GM20000 (cell line): Measurements from ENCODE around the gene DTHD1.

Experiments
- DNase-seq: peaks from one replicate; pipeline ENCODE4 v3.0.0; 2012; ENCODE audit warnings: low spot score
- TF ChIP-seq, protein P1 (sequence below): IDR thresholded peaks from 2 replicates; pipeline ENCODE4 v1.5.1; 2012; ENCODE audit warnings: mild to moderate bottlenecking, control low read depth; ENCODE audit errors: extremely low read depth, missing control alignments

Gene DTHD1

DNA sequence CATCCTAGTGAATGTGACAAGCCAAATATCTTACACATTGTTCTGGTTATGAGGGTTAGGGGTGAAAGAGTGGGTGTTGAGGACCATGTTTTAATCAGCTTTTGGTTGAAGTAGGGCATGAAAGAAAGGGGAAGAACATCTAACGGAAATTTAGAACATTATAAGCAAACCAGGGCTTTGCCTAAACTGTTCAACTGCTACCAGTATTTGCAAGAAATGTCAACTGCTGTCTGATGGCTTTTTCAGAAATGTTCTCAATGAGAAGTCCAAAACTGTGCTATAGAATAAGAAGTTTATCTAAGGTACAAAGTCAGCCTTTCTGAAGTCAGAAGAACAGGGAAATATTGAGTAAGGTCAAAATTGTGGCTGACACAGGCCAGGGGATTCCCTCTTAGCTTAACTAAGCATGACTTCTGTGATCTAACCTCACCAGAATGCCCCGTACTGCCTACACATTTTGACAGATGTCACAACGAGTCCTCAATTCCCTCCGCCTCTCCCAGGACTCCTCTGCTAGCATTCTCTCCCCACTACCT lies 67.1 kb downstream of the DTHD1 start:
- DNase-seq, result peak; percentile 68

DNA sequence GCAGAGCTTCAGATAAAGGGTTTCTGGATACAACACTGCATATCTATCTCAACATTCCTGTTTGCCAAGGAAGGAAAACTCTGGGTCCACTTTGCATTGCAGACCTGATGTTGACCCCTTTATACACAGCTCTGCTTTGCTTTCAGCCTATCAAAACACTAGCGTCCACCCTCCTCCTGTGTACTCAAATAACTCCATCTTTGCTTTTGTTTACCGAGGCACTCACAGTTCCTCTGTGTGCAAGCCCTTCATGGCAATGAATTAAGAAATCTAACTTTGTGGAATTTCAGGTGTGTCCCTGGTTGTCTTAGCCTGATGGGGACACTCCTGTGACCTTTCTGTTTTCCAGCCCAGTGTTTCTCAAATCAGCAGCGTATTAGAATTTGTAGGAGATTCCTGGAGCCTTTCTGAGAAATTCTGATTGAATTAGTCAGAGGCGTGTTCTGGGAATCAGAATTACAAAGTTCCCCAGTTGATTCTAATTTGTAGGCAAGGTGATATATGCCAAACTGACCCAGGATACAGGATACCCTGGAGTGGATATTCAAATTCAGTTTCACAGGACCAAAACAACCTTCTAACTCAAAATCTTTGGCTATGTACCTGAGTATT lies 68.6 kb downstream of the DTHD1 start:
- DNase-seq, result no peak
- TF ChIP-seq, protein P1, sequence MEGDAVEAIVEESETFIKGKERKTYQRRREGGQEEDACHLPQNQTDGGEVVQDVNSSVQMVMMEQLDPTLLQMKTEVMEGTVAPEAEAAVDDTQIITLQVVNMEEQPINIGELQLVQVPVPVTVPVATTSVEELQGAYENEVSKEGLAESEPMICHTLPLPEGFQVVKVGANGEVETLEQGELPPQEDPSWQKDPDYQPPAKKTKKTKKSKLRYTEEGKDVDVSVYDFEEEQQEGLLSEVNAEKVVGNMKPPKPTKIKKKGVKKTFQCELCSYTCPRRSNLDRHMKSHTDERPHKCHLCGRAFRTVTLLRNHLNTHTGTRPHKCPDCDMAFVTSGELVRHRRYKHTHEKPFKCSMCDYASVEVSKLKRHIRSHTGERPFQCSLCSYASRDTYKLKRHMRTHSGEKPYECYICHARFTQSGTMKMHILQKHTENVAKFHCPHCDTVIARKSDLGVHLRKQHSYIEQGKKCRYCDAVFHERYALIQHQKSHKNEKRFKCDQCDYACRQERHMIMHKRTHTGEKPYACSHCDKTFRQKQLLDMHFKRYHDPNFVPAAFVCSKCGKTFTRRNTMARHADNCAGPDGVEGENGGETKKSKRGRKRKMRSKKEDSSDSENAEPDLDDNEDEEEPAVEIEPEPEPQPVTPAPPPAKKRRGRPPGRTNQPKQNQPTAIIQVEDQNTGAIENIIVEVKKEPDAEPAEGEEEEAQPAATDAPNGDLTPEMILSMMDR, result no peak

More for the DNA sequence above, 67.1 kb downstream of the DTHD1 start:
- TF ChIP-seq, protein P1, result no peak

DNA sequence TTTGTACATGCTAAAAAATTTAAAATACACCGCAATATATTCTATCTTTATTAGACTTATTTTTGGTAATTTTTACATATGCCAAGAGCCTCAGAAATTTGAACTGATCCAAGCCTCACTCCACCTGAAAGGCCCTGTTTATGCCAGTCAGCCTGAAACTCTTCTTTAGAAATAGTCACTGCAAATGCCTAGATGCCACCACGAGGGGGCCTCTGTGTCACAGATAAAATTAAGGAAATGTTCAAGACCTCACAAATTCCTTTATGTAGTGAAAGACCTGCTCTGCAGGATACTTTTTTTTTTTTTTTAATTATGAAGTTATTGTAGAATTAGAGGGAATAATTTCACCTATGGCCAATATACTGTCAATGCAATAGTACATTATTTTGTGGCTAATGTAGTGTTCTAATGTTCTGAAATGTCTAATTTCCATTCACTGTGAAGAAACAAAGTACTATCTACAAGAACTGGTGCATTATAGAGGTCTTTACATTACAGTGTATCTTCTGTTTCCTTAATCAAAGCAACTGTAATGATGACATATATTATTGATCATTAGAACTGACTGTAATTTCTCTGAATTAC lies 69.8 kb downstream of the DTHD1 start:
- DNase-seq, result peak; percentile 47
- TF ChIP-seq, protein P1, result peak; percentile 70

- TF ChIP-seq, protein P1, result no peak
- DNase-seq, result no peak
These were observed 72.6 kb downstream of the DTHD1 start for GRCh38 chr4:36353998-36354397.

DNA sequence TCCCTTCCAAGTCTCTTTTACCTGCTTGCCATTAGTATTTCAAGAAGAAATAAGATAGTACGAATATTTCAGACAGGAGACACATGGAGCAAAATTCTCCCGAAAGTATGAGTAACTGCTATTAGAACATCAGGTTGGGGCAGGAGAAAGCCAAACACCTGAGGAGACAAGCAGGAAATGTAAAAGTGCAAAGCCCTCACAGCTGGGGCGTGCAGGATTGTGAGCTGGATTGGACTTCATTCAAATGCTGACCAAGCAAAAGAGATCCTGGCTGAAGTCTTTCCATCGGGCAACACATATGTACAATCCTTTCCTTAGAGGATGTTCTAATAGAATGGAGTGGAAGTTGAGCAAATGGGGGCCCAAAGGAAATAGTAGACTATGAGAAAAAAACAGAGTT lies 76.8 kb downstream of the DTHD1 start:
- no peak for DNase-seq
- TF ChIP-seq, protein P1, result no peak

DNA sequence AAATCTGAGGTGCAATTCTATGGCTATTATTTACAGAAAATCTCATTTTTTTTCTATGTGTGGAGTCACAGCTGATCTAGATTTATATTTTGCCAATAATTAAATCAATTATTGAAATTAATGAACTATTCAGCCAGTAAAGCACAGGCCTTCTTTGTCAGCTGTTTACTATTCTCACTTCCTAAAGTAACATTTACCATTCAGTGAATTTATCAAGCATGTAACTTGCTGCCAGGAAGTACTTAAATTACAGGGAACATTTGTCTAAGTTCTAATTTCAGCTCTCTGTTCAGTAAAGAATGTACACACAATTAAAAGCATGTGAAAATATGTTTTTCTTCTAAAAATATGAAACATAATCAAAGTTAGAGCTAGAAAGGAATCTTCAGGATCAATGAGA lies 79.3 kb downstream of the DTHD1 start:
- DNase-seq, result no peak
- TF ChIP-seq, protein P1, result no peak

DNA sequence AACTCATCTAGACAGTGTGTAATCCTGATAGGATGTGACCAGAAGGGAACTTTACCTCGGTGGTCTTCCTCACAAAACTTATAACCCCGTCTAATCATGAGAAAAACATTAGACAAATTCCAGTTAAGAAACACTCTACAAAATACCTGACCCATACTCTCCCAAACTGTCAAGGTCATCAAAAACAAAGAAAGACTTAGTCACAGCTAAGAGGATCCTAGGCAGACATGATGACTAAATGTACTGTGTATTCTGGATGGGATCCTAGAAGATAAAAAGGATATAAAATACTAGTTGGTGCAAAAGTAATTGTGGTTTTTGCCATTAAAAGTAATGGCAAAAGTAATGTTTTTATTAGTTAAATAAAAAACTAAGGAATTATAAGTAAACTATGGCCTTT lies 81.6 kb downstream of the DTHD1 start:
- no peak for DNase-seq
- TF ChIP-seq, protein P1, result no peak
